GOT3 (cell line): Measurements from ENCODE around the gene HMX3.
"Not testable (repeated sequence)": the region's sequence is repeated elsewhere in the genome, so short reads cannot be mapped to it uniquely, and the experiment has no call there.

Source experiments
- DNase-seq: peaks from one replicate; lab custom pipeline; 2025; ENCODE audit warnings: mixed read lengths; lab: John Stamatoyannopoulos, UW

Gene HMX3

GRCh38 chr10:123175389-123176387 is 39.9 kb downstream of the HMX3 start:
- no peak for DNase-seq

GRCh38 chr10:123178390-123178789 is 42.6 kb downstream of the HMX3 start:
- not testable (repeated sequence) for DNase-seq

DNA sequence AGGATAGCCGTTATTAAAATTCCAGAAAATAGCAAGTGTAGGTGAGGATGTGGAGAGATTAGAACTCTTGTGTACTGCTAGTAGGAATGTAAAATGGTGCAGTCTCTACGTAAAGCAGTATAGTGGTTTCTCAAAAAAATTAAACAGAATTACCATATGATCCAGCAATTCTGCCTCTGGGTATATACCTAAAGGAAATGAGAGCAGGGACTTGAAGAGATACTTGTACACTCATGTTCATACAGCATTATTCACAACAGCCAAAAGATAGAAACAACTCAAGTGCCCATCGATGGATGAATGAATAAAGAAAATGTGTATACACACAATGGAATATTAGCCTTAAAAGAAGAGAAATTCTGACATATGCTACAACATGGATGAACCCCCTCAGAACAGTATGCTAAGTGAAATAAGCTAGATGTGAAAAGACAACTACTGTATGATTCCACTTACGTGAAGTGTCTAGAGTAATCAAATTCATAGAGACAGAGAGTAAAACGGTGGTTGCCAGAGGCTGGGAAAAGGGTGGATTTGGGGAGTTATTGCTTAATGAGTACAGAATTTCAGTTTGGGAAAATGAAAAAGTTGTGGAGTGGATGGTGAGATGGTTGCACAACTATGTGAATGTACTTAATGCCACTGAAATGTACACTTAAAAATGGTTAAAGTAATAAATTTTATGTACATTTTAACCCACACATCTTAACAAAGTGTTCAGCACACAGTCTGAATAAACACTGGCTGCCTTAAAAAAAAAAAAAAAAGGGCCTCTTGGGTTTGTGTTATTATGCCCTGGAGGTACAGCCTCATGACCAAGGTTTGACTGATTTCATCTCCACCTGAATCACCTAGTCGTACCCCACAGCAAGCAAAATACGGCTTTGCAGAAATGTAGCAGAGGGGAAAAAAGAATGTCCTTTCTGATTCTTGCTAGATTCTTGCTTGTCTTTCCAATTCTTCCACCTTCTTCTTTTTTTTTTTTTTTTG is 44.6 kb downstream of the HMX3 start:
- no peak for DNase-seq

DNA sequence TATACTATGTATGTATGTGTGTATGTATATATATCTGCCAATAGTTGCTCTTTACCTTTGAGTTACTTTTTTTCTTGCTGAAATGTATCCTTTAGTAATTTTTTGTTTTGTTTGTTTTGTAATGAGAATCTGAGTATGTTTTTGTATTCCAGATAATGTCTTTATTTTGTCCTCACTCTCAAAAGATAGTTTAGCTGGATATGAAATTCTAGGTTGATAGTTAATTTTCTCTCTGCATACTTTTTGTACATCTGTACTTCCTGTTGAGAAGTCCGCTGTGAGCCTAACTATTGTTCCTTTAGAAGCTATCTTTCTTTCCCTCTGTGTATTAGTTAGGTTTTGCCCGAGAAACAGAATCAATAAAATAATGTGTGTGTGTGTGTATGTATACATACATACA is 48.0 kb downstream of the HMX3 start:
- no peak for DNase-seq

- no peak for DNase-seq
These were observed 52.0 kb downstream of the HMX3 start for GRCh38 chr10:123187781-123188180.
